Panc1 (cell line): Measurements from ENCODE around the gene MCF2L. TPM values are rescaled to one million over a fixed set of nuclear protein-coding genes. Genes with fewer than 3 reads are reported as not detected.

Experiments used
- ATAC-seq: fragments of 200-7000 bp; cut with Tn5 transposase; 2 replicates; pipeline ENCODE4 v1.9.1; 2020; ENCODE audit warnings: mild to moderate bottlenecking, moderate library complexity
- BruUV-seq: library from RNA; stranded (reverse); fragments of 400-500 nt; replicated peaks from 2 replicates; lab custom pipeline; 2021; lab: Mats Ljungman, UMichigan
- CTCF ChIA-PET: fragments of 300-600 bp; sonication (Branson Sonifier 250); formaldehyde crosslinking; loops from one replicate; lab custom pipeline; 2022; ENCODE audit warnings: antibody characterized with exemption; lab: Charles Lee
- POLR2A ChIA-PET: fragments of 300-600 bp; sonication (Branson Sonifier 250); formaldehyde crosslinking; loops from one replicate; lab custom pipeline; 2022; ENCODE audit warnings: antibody characterized with exemption; lab: Charles Lee
- DNase-seq: peaks from one replicate; pipeline ENCODE4 v3.0.0-alpha.2; 2010; ENCODE audit warnings: low read depth, low spot score
- H3K27ac ChIP-seq: 2 replicates; pipeline ENCODE4 v1.5.1; 2011; ENCODE audit warnings: mild to moderate bottlenecking, low read length, inconsistent platforms
- H3K27me3 ChIP-seq: fragments of 200-500 bp; sonication (Bioruptor generic); 2 replicates; pipeline ENCODE4 v1.6.0; 2014; ENCODE audit warnings: low read length, inconsistent platforms; ENCODE audit not compliant: control insufficient read depth, insufficient read depth
- H3K36me3 ChIP-seq: fragments of 200-500 bp; sonication (Bioruptor generic); 2 replicates; pipeline ENCODE4 v1.5.1; 2014; ENCODE audit warnings: inconsistent platforms, mild to moderate bottlenecking, low read length, moderate library complexity; ENCODE audit not compliant: control insufficient read depth, insufficient read depth
- H3K4me1 ChIP-seq: 2 replicates; pipeline ENCODE4 v1.5.1; 2011; ENCODE audit warnings: inconsistent platforms, mild to moderate bottlenecking, low read length, moderate library complexity; ENCODE audit not compliant: control insufficient read depth, insufficient read depth
- H3K4me3 ChIP-seq, 2 experiments: 2 replicates each; pipeline ENCODE4 v1.5.1; 2011 to 2012; ENCODE audit warnings: low read depth in 2 of 2, low read length in 2 of 2, mild to moderate bottlenecking in 2 of 2, inconsistent platforms in 1 of 2, moderate library complexity in 1 of 2
- H3K9me3 ChIP-seq: fragments of 200-500 bp; sonication (Bioruptor generic); 2 replicates; pipeline ENCODE4 v1.5.1; 2014; ENCODE audit warnings: low read depth, mild to moderate bottlenecking, inconsistent platforms, low read length, moderate library complexity; ENCODE audit not compliant: control insufficient read depth, insufficient read depth
- POLR2AphosphoS5 ChIP-seq: IDR thresholded peaks from 2 replicates; pipeline ENCODE4 v1.6.1; 2012; ENCODE audit warnings: mild to moderate bottlenecking, low read depth, low read length, moderate library complexity
- SIN3A ChIP-seq: IDR thresholded peaks from 2 replicates; pipeline ENCODE4 v1.6.1; 2012; ENCODE audit warnings: low read depth, mild to moderate bottlenecking, low read length, moderate library complexity, borderline replicate concordance; ENCODE audit not compliant: insufficient read depth
- TCF7L2 ChIP-seq: IDR thresholded peaks from 2 replicates; pipeline ENCODE4 v1.6.1; 2011; ENCODE audit warnings: mild to moderate bottlenecking, low read depth, low read length, inconsistent platforms
- in situ Hi-C: cut with HindIII; loops from 2 replicates; pipeline ENCODE4 v1.10.0; 2016; ENCODE audit warnings: low sequenced_read_pairs, low pct_unique_long_range_greater_than_20kb
- intact Hi-C: fragments of 100-400 bp; cut with micrococcal nuclease; formaldehyde crosslinking; loops from one replicate; pipeline ENCODE4 v1.10.0; 2022; ENCODE audit not compliant: unreplicated experiment
- total RNA-seq: library from RNA; stranded (reverse); gene quantifications from one replicate; pipeline ENCODE4 v1.2.1, GENCODE V29; 2021; ENCODE audit not compliant: unreplicated experiment
- TF ChIP-seq, protein P1 (sequence below): fragments of 450-650 bp; IDR thresholded peaks from 2 replicates; pipeline ENCODE4 v1.5.1; 2017; ENCODE audit warnings: mild to moderate bottlenecking
- TF ChIP-seq, protein P2 (sequence below), 2 experiments: IDR thresholded peaks; 2 replicates each; pipeline ENCODE4 v1.6.1; 2011 to 2012; ENCODE audit warnings: low read depth in 2 of 2, control low read depth in 1 of 2, low read length in 1 of 2, mild to moderate bottlenecking in 1 of 2, moderate library complexity in 1 of 2; ENCODE audit not compliant: insufficient read depth in 1 of 2

The MCF2L gene
- total RNA-seq, 1 experiment from 2014 or later, result 0.57 TPM

DNA sequence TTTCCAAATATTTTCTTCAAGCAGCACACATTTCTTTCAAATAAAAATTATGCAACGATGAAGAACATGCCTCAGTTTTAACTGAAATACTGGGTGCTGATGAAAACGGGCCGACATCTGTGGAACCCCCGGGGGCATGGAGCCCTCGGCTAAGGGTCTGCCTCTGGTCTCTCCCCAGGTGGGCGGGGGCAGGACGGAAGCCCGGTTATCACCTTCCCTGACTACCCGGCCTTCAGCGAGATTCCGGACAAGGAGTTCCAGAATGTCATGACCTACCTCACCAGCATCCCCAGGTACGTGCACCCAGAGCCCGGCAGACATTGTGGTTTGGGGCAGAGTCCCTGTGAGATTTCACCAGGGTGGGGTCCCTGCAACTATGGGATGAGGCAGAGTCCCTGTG, 55.5 kb downstream of the MCF2L start:
- no peaks in the 10 kb centered on the region for H3K27me3 ChIP-seq
- intact Hi-C loops, result no loop called here

DNA sequence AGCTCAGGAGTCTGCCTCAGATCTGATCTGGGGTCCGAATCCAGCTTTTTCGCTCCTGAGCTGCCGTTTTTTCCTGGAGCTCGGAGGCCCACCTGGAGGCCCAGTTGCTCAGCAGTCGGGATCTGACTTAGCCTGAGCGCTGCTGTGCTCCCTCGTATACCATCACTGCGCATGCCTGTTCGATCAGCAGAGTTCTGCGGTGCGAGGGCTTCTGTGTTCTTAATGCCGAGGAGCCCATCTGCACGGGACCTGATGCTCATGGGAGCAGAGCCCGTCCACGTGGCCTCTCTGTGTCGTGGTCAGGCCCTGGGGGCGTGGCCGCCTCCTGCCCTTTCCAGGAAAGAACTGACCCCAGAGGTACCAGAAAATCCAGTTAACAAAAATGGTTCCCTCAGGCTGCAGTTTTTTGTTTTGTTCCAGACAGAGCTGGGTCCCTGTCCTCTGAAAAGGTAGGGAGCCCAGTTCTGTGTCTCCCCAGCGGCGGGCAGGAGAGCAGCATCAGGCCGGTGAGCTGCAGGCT, 57.4 kb downstream of the MCF2L start:
- Histone ChIP-seq H3K4me1 (no peaks in the 10 kb centered on the region), H3K36me3 (no peaks in the 10 kb centered on the region), H3K27me3 (peaks cover 6% of the 10 kb centered on the region; the same call in 1 of the 2 replicates), H3K4me3 (no peak overlapping the region), H3K27ac (no peak overlapping the region), H3K9me3 (no peaks in the 10 kb centered on the region)
- CTCF ChIA-PET, result no interaction called here
- no peak for DNase-seq
- POLR2A ChIA-PET, result no interaction called here
- no TSS peak for BruUV-seq
- TF ChIP-seq SIN3A, result no peak
- TF ChIP-seq, protein P1, sequence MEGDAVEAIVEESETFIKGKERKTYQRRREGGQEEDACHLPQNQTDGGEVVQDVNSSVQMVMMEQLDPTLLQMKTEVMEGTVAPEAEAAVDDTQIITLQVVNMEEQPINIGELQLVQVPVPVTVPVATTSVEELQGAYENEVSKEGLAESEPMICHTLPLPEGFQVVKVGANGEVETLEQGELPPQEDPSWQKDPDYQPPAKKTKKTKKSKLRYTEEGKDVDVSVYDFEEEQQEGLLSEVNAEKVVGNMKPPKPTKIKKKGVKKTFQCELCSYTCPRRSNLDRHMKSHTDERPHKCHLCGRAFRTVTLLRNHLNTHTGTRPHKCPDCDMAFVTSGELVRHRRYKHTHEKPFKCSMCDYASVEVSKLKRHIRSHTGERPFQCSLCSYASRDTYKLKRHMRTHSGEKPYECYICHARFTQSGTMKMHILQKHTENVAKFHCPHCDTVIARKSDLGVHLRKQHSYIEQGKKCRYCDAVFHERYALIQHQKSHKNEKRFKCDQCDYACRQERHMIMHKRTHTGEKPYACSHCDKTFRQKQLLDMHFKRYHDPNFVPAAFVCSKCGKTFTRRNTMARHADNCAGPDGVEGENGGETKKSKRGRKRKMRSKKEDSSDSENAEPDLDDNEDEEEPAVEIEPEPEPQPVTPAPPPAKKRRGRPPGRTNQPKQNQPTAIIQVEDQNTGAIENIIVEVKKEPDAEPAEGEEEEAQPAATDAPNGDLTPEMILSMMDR, result no peak
- TF ChIP-seq, protein P2, sequence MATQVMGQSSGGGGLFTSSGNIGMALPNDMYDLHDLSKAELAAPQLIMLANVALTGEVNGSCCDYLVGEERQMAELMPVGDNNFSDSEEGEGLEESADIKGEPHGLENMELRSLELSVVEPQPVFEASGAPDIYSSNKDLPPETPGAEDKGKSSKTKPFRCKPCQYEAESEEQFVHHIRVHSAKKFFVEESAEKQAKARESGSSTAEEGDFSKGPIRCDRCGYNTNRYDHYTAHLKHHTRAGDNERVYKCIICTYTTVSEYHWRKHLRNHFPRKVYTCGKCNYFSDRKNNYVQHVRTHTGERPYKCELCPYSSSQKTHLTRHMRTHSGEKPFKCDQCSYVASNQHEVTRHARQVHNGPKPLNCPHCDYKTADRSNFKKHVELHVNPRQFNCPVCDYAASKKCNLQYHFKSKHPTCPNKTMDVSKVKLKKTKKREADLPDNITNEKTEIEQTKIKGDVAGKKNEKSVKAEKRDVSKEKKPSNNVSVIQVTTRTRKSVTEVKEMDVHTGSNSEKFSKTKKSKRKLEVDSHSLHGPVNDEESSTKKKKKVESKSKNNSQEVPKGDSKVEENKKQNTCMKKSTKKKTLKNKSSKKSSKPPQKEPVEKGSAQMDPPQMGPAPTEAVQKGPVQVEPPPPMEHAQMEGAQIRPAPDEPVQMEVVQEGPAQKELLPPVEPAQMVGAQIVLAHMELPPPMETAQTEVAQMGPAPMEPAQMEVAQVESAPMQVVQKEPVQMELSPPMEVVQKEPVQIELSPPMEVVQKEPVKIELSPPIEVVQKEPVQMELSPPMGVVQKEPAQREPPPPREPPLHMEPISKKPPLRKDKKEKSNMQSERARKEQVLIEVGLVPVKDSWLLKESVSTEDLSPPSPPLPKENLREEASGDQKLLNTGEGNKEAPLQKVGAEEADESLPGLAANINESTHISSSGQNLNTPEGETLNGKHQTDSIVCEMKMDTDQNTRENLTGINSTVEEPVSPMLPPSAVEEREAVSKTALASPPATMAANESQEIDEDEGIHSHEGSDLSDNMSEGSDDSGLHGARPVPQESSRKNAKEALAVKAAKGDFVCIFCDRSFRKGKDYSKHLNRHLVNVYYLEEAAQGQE (IDR thresholded peaks at IDR 0.05; ENCODE audit: insufficient read depth in 1 of 2, low read depth in 2 of 2, low read length in 1 of 2), result no peak
- no peak for TF ChIP-seq POLR2AphosphoS5
- no peak for TF ChIP-seq TCF7L2
- in situ Hi-C loops (no loop called here), intact Hi-C loops (no loop called here)
- ATAC-seq, result no peak

More for the DNA sequence above, 55.5 kb downstream of the MCF2L start:
- H3K36me3 ChIP-seq, result no peaks in the 10 kb centered on the region
- CTCF ChIA-PET, result no interaction called here
- H3K27ac ChIP-seq, result no peak overlapping the region
- H3K4me3 ChIP-seq, result no peak overlapping the region
- TF ChIP-seq TCF7L2 (no peak), SIN3A (no peak), POLR2AphosphoS5 (no peak)
- TF ChIP-seq, protein P2 (IDR thresholded peaks at IDR 0.05; ENCODE audit: insufficient read depth in 1 of 2, low read depth in 2 of 2, low read length in 1 of 2), result no peak
- TF ChIP-seq, protein P1, result no peak
- in situ Hi-C loops, result no loop called here
- DNase-seq (no peak), ATAC-seq (no peak)
- POLR2A ChIA-PET, result no interaction called here
- no TSS peak for BruUV-seq
- no peaks in the 10 kb centered on the region for H3K4me1 ChIP-seq
- H3K9me3 ChIP-seq, result no peaks in the 10 kb centered on the region
